HUES6 (cell line): ENCODE measurements around the gene ARHGEF1.

ENCODE experiments used
- H3K27ac ChIP-seq: 2 replicates; pipeline ENCODE4 v1.7.0; 2013; ENCODE audit warnings: low read depth, mild to moderate bottlenecking, low read length, inconsistent platforms
- H3K27me3 ChIP-seq: 2 replicates; pipeline ENCODE4 v1.6.1; 2013; ENCODE audit warnings: low read length; ENCODE audit not compliant: control insufficient read depth, insufficient read depth
- H3K36me3 ChIP-seq: 2 replicates; pipeline ENCODE4 v1.6.1; 2013; ENCODE audit warnings: low read length; ENCODE audit not compliant: control insufficient read depth, insufficient read depth
- H3K4me1 ChIP-seq: 2 replicates; pipeline ENCODE4 v1.6.1; 2013; ENCODE audit warnings: low read length; ENCODE audit not compliant: control insufficient read depth, insufficient read depth
- H3K4me3 ChIP-seq: 2 replicates; pipeline ENCODE4 v1.5.1; 2013; ENCODE audit warnings: low read depth, low read length
- H3K9ac ChIP-seq: one replicate; pipeline ENCODE4 v1.6.1; 2013; ENCODE audit warnings: mild to moderate bottlenecking, low read length
- H3K9me3 ChIP-seq: 2 replicates; pipeline ENCODE4 v1.6.1; 2013; ENCODE audit warnings: low read depth, low read length; ENCODE audit not compliant: control insufficient read depth, insufficient read depth

The ARHGEF1 gene

DNA sequence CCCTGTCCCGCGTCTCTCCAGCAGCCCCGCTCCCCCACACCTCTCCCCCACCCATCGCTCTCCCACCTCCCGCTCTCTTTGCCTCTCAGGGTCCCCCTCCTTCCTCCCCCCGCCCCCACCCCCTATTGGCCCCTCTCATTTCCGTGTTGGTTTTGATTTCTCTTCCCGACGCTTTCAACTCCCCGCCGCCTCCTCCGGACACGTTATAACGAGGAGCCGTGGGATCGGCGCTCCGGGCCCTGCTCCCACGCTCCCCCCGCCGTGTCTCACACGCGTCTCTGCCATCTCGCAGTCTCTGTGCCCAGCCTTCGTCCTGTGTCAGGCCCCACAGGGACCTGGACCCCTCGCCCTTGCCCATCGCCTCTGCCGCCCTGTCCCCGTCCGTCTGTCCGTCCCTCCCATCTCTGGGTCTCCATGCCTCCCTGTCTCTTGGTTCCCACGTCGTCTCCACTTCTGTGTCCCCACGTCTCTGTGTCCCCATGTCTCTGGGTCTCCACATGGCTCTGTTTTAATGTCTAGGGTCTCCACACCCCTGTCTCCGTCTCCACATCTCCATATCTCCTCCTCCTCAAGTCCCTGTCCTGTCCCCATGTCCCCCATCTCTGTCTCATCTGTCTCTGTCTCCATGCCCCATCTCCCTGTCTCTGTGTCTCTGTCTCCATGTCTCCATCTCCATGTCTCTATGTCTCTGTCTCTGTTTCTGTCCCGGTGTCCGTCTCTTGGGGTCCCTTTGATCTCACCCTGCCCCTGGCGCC lies 32.2 kb downstream of the ARHGEF1 start:
- peak overlapping the region; percentile 38 for H3K4me3 ChIP-seq
- peaks cover 100% of the 10 kb centered on the region for H3K27me3 ChIP-seq
- peaks cover 9% of the 10 kb centered on the region; the same call in 1 of the 2 replicates for H3K4me1 ChIP-seq
- no peaks in the 10 kb centered on the region for H3K9me3 ChIP-seq
- no peak overlapping the region for H3K9ac ChIP-seq
- H3K36me3 ChIP-seq, result no peaks in the 10 kb centered on the region
- no peak overlapping the region for H3K27ac ChIP-seq

- peaks cover 13% of the 10 kb centered on the region; the same call in 1 of the 2 replicates for H3K4me1 ChIP-seq
- H3K27me3 ChIP-seq, result peaks cover 100% of the 10 kb centered on the region
- no peaks in the 10 kb centered on the region for H3K36me3 ChIP-seq
- H3K9ac ChIP-seq, result no peak overlapping the region
- no peak overlapping the region for H3K4me3 ChIP-seq
- no peaks in the 10 kb centered on the region for H3K9me3 ChIP-seq
- H3K27ac ChIP-seq, result no peak overlapping the region
Observed at GRCh38 chr19:41915776-41916414, 32.9 kb downstream of the ARHGEF1 start.

- no peaks in the 10 kb centered on the region for H3K36me3 ChIP-seq
- H3K9ac ChIP-seq, result no peak overlapping the region
- peaks cover 16% of the 10 kb centered on the region; the same call in 1 of the 2 replicates for H3K4me1 ChIP-seq
- H3K4me3 ChIP-seq, result no peak overlapping the region
- H3K27ac ChIP-seq, result no peak overlapping the region
- H3K27me3 ChIP-seq, result peaks cover 100% of the 10 kb centered on the region
- H3K9me3 ChIP-seq, result no peaks in the 10 kb centered on the region
Observed at GRCh38 chr19:41917676-41918075, 34.7 kb downstream of the ARHGEF1 start.

- no peak overlapping the region for H3K27ac ChIP-seq
- no peak overlapping the region for H3K9ac ChIP-seq
- no peaks in the 10 kb centered on the region for H3K36me3 ChIP-seq
- peaks cover 100% of the 10 kb centered on the region for H3K27me3 ChIP-seq
- H3K4me3 ChIP-seq, result no peak overlapping the region
- H3K4me1 ChIP-seq, result peaks cover 16% of the 10 kb centered on the region; the same call in 1 of the 2 replicates
- no peaks in the 10 kb centered on the region for H3K9me3 ChIP-seq
Observed at GRCh38 chr19:41918095-41918494, 35.1 kb downstream of the ARHGEF1 start.

DNA sequence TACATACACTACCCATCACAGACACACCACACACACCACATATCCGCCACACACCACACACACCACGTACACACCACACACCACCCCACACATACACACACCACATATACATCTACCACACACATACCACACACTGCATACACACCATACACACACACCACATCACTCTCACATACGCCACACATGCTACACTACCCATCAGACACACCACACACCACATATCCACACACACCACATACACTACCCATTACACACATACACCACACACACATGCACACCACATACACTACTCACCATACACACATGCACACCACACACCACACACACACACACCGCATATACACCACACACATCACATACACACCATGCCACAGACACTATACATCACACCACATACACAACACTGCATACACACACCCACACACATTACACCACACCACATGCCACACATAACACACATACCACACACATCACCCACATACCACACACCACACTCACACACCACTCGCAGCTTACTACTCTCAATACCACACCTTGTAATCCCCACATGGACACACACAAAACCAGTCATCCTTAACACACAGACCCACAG lies 35.8 kb downstream of the ARHGEF1 start:
- Histone ChIP-seq H3K27me3 (peaks cover 98% of the 10 kb centered on the region), H3K4me3 (no peak overlapping the region), H3K9me3 (no peaks in the 10 kb centered on the region), H3K27ac (no peak overlapping the region), H3K4me1 (peaks cover 16% of the 10 kb centered on the region; the same call in 1 of the 2 replicates), H3K36me3 (no peaks in the 10 kb centered on the region), H3K9ac (no peak overlapping the region)

DNA sequence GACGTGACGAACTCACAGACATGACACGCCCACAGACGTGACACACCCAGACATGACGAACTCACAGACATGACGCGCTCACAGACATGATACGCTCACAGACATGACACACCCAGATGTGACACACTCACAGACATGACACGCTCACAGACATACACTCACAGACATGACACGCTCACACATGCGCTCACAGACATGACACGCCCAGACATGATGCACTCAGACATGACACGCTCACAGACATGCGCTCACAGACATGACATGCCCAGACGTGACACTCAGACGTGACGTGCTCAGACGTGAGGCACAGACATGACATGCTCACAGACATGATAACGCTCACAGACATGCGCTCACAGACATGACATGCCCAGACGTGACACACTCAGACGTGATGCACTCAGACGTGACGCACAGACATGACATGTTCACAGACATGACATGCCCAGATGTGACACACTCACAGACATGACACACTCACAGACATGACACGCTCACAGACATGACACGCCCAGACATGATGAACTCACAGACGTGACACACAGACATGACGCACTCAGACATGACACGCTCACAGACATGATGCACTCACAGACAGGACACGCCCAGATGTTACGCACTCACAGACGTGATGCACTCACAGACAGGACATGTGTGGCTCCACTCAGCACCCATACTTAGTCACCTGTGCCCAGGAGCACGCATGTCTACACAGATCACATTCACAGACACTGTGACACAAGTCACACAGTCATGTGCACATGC lies 37.1 kb downstream of the ARHGEF1 start:
- peaks cover 15% of the 10 kb centered on the region; the same call in 1 of the 2 replicates for H3K4me1 ChIP-seq
- H3K27me3 ChIP-seq, result peaks cover 97% of the 10 kb centered on the region
- H3K27ac ChIP-seq, result no peak overlapping the region
- no peak overlapping the region for H3K4me3 ChIP-seq
- H3K36me3 ChIP-seq, result no peaks in the 10 kb centered on the region
- H3K9me3 ChIP-seq, result no peaks in the 10 kb centered on the region
- H3K9ac ChIP-seq, result no peak overlapping the region

GRCh38 chr19:41920882-41921576 lies 38.0 kb downstream of the ARHGEF1 start:
- Histone ChIP-seq H3K36me3 (no peaks in the 10 kb centered on the region), H3K9ac (no peak overlapping the region), H3K27ac (no peak overlapping the region), H3K4me1 (peaks cover 11% of the 10 kb centered on the region; the same call in 1 of the 2 replicates), H3K9me3 (no peaks in the 10 kb centered on the region), H3K27me3 (peaks cover 97% of the 10 kb centered on the region), H3K4me3 (no peak overlapping the region)

DNA sequence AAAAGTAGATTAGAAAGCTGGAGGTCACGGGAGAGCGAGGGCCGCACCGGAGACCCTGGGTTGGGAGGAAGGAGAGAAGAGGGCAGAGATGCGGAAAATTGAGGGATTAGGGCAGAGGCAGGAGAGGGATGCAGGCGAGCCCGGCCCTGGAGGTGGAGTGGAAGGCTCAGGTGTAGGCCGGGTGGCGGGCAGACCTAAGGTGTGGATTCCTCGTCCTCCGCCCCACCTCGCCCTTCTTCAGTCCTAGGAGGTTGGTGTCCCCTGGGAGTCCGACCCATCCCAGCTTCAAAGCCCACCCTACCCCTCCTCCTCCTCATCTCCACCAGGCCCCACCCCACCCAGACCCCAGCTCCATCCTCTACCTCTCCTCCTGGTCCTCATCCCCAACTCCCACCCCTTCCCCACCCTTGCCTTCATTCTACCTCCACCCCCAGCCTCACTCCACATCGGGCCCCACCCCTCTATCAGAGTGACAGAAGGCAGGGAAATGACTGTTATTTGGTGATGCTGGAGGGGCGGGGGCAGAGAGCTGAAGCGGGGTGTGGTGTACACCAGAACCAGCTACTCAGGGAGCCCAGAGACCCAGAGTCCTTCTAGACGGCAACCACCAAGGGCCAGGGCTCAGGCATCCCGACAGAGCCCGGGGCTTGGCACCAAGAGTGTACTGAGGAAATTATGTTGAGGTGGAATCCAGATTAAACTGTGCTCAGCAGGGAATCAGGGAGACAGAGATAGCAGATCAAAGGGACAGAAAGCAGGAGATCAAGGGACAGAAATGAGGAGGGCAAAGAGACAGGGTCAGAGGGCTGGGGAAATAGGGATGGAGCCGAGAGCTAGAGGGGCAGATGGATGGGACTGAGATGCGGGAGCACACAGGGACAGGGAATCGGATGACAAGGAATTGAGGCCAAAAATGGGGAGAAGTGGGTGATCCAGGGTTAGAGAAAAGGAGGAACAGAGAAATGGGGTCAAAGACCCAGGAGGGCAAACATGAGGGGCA lies 38.9 kb downstream of the ARHGEF1 start:
- Histone ChIP-seq H3K27ac (no peak overlapping the region), H3K9ac (no peak overlapping the region), H3K27me3 (peaks cover 97% of the 10 kb centered on the region)

GRCh38 chr19:41922585-41922984 lies 39.6 kb downstream of the ARHGEF1 start:
- Histone ChIP-seq H3K4me1 (peaks cover 11% of the 10 kb centered on the region; the same call in 1 of the 2 replicates), H3K27me3 (peaks cover 97% of the 10 kb centered on the region), H3K36me3 (no peaks in the 10 kb centered on the region), H3K9ac (no peak overlapping the region), H3K27ac (no peak overlapping the region), H3K9me3 (no peaks in the 10 kb centered on the region), H3K4me3 (peak overlapping the region; percentile 1; the same call in 1 of the 2 replicates)

More for the DNA sequence above, 38.9 kb downstream of the ARHGEF1 start:
- peaks cover 11% of the 10 kb centered on the region; the same call in 1 of the 2 replicates for H3K4me1 ChIP-seq
- H3K36me3 ChIP-seq, result no peaks in the 10 kb centered on the region
- peak overlapping the region; percentile 1; the same call in 1 of the 2 replicates for H3K4me3 ChIP-seq
- H3K9me3 ChIP-seq, result no peaks in the 10 kb centered on the region
